ENCODE data around the gene KLHL26. TPM values are rescaled to one million over a fixed set of nuclear protein-coding genes. Genes with fewer than 3 reads are reported as not detected.
A peak's percentile ranks its signal among the peaks of the same experiment; 100 is the strongest.

KLHL26 gene
- total RNA-seq, 1 donor from 2014 or later = 6.6 TPM

DNA sequence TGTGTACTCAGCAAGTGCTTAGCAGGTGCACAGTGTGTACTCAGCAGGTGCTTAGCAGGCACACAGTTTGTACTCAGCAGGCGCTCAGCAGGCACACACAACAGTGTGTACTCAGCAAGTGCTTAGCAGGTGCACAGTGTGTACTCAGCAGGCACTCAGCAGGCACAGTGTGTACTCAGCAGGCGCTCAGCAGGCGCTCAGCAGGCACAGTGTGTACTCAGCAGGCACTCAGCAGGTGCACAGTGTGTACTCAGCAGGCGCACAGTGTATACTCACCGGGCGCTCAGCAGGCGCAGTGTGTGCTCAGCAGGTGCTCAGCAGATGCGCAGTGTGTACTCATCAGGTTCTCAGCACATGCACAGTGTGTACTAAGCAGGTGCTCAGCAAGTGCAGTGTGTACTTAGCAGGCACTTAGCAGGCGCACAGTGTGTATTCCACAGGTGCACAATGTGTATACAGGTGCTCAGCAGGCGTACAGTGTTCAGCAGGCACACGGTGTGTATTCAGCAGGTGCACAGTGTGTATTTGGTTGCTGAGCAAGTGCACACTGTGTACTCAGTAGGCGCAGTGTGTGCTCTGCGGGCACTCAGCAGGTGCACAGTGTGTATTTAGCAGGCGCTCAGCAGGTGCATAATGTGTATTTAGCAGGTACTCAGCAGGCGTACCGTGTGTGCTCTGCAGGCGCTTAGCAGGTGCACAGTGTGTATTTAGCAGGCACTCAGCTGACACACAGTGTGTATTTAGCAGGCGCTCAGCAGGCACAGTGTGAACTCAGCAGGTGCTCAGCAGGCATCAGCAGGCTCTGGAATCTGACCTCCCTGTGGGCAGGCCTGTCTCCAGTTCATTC is 61.7 kb downstream of the KLHL26 start:
- ATAC-seq (no peak), DNase-seq (ENCODE audit: missing footprints) (no peak)
- intact Hi-C loops (cut with DNase I) = no loop called here

- intact Hi-C loops (cut with DNase I) = no loop called here
- DNase-seq (ENCODE audit: missing footprints) (no peak), ATAC-seq (no peak)
Observed at GRCh38 chr19:18699403-18700054, 62.7 kb downstream of the KLHL26 start.

GRCh38 chr19:18700501-18701249 is 63.8 kb downstream of the KLHL26 start:
- intact Hi-C loops (cut with DNase I) = no loop called here
- DNase-seq (ENCODE audit: missing footprints) = peak; percentile 91
- ATAC-seq = peak; percentile 91

DNA sequence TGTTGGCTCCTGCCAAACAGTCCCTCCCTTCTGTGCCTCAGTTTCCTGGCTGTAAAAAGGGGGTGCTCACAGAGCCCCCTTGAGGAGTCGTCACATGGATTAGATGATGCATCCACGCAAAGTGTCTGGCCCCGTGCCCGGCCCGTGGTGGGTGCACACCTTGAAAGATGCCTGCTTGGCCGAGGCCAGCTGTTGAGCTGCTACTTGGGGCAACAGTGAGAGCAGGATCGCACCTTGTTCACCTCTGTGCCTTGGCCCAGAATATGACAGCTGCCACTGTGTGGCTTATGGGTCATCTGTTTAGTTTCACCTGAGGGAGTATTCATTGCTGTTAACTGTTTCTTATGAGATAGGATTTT is 64.4 kb downstream of the KLHL26 start:
- intact Hi-C loops (cut with DNase I) = no loop called here

DNA sequence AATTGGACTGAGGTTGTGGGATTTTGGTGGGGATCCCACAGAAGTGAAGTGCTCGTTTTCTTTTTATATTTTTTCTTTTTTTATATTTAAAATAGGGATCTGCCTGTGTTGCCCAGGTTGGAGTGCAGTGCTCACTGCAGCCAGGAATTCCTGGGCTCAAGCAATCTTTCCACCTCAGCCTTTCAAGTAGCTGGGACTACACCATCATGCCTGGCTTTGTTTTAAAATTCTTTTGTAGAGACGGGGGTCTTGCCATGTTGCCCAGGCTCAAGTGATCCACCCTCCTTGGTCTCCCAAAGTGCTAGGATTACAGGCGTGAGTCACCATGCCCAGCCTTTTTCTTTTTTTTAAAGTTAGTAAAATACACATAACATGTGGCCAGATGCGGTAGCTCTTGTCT is 67.2 kb downstream of the KLHL26 start:
- ATAC-seq (no peak), DNase-seq (ENCODE audit: missing footprints) (no peak)
- intact Hi-C loops (cut with DNase I) = no loop called here

More for the DNA sequence above, 64.4 kb downstream of the KLHL26 start:
- DNase-seq (ENCODE audit: missing footprints) = no peak
- ATAC-seq = no peak

DNA sequence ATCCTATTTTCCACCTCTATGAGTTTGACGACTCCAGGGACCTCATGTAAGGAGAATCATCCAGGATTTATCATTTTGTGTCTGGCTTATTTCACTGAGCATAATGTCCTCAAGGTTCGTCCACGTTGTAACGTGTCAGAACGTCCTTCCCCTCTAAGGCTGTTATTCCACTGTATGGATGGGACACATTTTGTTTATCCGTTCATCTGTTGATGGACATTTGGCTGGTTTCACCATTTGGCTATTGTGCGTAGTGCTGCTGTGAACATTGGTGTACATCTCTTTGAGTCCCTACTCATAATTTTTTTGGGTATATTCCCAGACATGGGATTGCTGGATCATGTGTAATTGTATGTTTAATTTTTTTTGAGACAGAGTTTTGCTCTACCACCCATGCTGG is 68.1 kb downstream of the KLHL26 start:
- DNase-seq (ENCODE audit: missing footprints) (no peak), ATAC-seq (no peak)
- intact Hi-C loops (cut with DNase I) = no loop called here

DNA sequence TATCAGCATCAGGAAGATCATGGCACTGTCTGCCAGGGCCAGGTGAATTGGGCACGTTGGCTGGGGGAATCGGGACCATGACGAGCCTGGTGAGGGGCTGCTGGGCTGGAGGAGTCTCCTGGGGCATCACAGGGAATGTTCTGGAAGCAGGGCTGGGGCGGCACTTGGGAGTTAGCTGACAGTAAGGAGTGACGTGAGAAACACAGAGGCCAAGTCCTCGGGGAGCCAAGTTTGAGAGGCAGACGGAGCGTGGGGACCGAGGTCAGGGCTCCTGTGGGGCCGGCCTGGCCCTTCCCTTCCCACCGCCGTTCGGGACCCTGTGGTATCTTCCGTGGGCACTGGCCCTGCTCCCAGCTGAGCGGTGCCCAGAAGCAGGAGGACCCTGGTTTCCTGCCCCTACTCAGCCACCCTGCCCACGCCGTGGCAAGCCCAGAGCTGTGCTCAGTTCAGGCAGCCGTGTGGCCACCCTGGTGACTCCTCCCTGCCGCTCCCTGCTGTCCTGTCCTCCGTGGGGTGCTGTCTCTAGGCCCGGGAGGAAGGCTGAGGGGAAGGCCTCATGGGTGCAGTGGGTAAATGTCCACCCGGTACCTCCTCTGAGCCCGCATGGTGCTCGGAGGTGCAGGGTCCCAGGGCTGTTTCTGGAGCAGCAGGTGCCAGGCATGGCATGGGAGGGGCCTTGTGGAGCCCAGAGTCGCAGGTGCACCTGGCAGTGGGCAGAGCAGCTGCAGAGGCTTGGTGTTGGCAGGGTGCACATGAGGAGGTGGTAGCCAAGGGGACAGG is 71.8 kb downstream of the KLHL26 start:
- DNase-seq (ENCODE audit: missing footprints) (no peak), ATAC-seq (no peak)
- intact Hi-C loops (cut with DNase I) = no loop called here

GRCh38 chr19:18709546-18709945 is 72.7 kb downstream of the KLHL26 start:
- ATAC-seq (no peak), DNase-seq (ENCODE audit: missing footprints) (no peak)
- intact Hi-C loops (cut with DNase I) = no loop called here

GRCh38 chr19:18710186-18710585 is 73.4 kb downstream of the KLHL26 start:
- ATAC-seq (no peak), DNase-seq (ENCODE audit: missing footprints) (no peak)
- intact Hi-C loops (cut with DNase I) = no loop called here

GRCh38 chr19:18710996-18711751 is 74.3 kb downstream of the KLHL26 start:
- ATAC-seq (peak; percentile 75), DNase-seq (ENCODE audit: missing footprints) (peak; percentile 87)
- intact Hi-C loops (cut with DNase I) = no loop called here

GRCh38 chr19:18711893-18712292 is 75.1 kb downstream of the KLHL26 start:
- no peak for DNase-seq (ENCODE audit: missing footprints)
- no peak for ATAC-seq
- intact Hi-C loops (cut with DNase I) = no loop called here

- peak; percentile 7 for DNase-seq (ENCODE audit: missing footprints)
- peak; percentile 35 for ATAC-seq
- intact Hi-C loops (cut with DNase I) = no loop called here
Observed at GRCh38 chr19:18712981-18713380, 76.2 kb downstream of the KLHL26 start.

DNA sequence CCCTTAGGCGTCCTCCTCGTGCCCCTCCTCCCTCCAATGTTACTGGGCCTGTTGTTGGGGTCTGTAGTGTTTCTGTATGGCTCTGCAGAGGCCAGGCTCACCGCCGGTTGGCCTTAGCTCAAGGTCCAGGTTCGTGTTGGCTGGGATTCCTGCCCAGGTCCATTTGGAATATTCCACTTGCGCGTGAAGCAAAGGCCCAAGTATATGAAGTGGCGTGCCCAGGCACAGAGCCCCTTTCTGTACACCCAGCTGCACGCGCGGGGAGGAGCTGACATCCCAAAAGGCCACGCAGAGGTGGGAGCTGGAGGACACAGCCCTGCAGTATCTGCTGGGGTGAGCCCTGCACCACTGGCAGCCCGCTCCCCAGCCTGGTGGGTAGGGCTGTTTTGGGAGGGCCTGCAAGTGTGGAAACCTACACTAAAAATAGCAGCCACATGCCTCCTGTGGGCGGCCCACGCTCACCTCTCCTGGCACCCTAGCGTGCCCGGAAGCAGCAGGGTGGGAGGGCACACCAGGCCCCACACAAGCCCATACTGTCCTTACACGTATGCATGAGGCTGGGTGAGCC is 76.8 kb downstream of the KLHL26 start:
- DNase-seq (ENCODE audit: missing footprints) (no peak), ATAC-seq (peak; percentile 15)
- intact Hi-C loops (cut with DNase I) = no loop called here

DNA sequence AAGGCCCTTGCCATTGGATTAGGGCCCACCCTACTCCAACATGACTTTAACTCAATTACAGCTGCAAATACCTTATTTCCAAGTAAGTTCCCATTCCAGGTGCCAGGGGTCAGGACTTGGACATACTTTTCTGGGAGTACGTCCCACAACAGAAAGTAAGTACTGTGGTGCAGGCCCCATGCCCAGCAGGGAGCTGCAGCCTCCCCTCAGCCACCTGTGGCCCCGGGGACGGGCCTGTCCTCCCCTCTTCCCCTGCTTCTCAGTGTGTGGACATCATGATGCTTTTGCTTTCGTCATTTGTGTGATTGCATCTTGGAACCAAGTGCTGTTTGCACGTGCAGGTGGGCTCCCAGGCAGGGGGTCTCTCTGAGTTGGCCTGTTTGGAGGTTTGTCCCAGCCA is 78.6 kb downstream of the KLHL26 start:
- DNase-seq (ENCODE audit: missing footprints) = no peak
- no peak for ATAC-seq
- intact Hi-C loops (cut with DNase I) = no loop called here

GRCh38 chr19:18716857-18717256 is 80.0 kb downstream of the KLHL26 start:
- intact Hi-C loops (cut with DNase I) = no loop called here
- ATAC-seq = no peak
- no peak for DNase-seq (ENCODE audit: missing footprints)

- peak; percentile 11 for ATAC-seq
- intact Hi-C loops (cut with DNase I) = no loop called here
- DNase-seq (ENCODE audit: missing footprints) = peak; percentile 39
Observed at GRCh38 chr19:18717601-18718000, 80.8 kb downstream of the KLHL26 start.

- DNase-seq (ENCODE audit: missing footprints) = no peak
- intact Hi-C loops (cut with DNase I) = no loop called here
Observed at GRCh38 chr19:18718015-18718526, 81.2 kb downstream of the KLHL26 start.

More at GRCh38 chr19:18718015-18718526, 81.2 kb downstream of the KLHL26 start:
- no peak for ATAC-seq

Data from Right ventricle myocardium inferior (tissue), 1 donor.